Muscle of arm (tissue), 12 donors: ENCODE measurements around the gene C6orf141. TPM values are rescaled to one million over a fixed set of nuclear protein-coding genes. Genes with fewer than 3 reads are reported as not detected.
"Not testable (repeated sequence)": the region's sequence is repeated elsewhere in the genome, so short reads cannot be mapped to it uniquely, and the experiment has no call there.

Experiments
- DNase-seq: peaks from one replicate; pipeline ENCODE4 v3.0.0-alpha.2; 2013
- polyA plus RNA-seq, 12 donors: library from polyadenylated mRNA; unstranded; fragments of 120-200 nt; gene quantifications; one replicate each; pipeline ENCODE4 v1.2.1, GENCODE V29; 2013; ENCODE audit not compliant: insufficient read length in 12 of 12

C6orf141 gene
- polyA plus RNA-seq, 12 donors: 1.4 to 5.7 (median 2.5) TPM; not detected in 2

DNA sequence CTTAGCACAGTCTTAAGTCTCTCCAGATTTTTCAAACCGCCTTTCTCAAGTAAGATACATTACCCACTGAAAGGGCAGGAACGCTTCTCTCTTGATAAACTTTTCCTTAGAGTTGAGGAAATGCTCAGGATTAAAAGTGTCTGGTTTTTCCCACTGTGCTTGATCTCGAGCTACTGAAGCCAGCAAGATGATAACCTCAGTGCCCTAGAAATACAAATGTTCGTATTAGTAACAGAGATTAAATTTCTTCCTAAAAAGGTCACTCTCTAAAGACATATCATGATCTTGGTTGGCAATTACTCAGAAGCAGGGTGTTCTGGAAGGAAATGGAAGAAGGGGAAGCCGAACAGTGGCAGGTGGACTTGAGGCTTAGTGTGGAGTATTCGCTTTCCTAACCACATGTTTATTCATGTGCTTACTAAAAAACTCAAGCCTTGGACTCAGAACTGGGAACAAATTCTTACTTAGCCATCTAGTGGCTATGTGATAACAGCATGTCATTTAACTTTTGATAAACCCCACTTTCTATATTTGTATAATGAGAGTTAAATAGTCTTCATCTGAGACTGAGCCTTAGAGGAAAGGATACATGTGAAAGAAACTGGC lies 20.1 kb downstream of the C6orf141 start:
- no peak for DNase-seq

DNA sequence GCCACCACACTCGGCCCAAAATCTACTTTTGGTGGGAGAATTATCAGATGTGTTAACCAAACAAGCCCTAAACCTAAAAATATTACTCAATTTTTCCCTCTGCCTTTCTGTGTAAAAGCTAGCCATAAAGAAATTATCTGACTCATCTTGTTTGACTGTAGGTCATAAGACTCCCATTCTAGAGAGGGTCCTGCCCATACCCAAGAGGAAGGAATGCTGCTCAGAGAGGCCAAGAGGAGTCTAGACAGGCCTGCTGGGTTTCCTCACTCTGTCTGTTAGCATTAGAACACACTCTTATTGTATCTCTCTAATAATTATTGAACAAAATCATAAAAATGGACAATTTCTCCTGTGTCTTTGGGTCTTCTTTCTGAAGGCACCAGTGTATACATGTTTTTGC lies 26.1 kb downstream of the C6orf141 start:
- no peak for DNase-seq

DNA sequence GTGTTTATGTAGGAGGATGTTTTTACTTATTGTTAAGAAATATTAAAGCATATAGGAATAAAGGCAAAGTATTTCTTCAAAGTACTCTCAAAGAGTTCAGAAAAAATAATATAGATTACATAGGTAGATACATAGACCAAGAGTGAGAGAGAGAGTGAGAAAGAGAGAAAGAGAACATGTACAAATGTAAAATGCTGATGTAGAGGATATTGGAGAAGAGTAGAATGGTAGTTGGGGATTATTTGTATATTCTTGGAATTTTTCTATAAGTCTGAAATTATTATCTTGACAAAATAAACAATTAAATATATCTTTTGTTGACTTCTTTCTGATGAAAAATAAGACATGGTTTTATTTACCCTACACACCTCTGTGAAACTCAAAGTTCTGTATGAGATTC lies 29.2 kb downstream of the C6orf141 start:
- DNase-seq: no peak

DNA sequence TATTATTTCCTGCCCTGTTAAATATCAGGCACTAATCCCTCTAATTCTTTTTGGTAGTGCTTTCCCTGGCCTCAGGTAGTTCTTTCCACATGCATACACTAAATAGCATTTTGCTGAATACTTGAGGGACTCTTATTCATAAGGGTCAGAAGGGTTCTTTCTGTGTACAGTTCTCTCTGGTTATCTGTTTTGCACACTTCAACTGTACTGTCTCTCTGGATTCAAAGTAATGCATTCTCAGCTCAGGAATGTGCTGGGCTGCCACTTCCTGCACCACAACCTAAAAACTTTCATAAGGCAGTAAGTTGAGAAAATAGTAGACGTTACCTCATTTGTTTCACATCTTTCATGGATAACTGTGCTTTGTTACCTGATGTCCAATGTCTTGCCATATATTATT lies 32.1 kb downstream of the C6orf141 start:
- no peak for DNase-seq

DNA sequence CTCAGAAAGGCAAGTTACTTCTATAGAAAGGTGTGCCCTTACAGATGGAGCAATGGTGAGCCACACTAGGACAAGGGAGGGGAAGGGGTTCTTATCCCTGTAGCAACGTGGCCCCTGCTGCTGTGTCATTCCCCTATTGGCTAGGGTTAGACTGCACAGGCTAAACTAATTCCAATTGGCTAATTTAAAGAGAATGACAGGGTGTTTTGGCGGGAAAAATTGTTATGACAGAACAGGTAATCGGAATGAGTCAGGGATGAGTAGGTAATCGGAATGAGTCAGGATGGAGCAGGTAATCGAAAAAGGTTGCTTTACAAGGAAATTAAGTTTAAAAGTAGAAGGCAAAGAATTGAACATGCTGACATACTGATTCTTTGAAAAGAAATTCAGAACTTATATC lies 36.8 kb downstream of the C6orf141 start:
- DNase-seq: not testable (repeated sequence)

Other genes starting within 250 kb of the C6orf141 start
- 10 to 100 TPM in 11 of 12 donors, not detected in 1; 10.0 to 27.3 (median 23.6) TPM for gene MMUT, start 87.4 kb upstream of the C6orf141 start, polyA plus RNA-seq
- gene CENPQ, start 87.3 kb upstream of the C6orf141 start, polyA plus RNA-seq: 10 to 100 TPM in 5 of 12 donors, 1 to 10 TPM in 6, not detected in 1; 7.6 to 13.8 (median 8.7) TPM
- gene GLYATL3, start 50.7 kb upstream of the C6orf141 start, polyA plus RNA-seq: not detected
- gene RHAG, start 86.2 kb downstream of the C6orf141 start, polyA plus RNA-seq: 1 to 10 TPM in 4 of 12 donors, under 1 TPM in 6, not detected in 2; 0.38 to 3.4 (median 0.84) TPM
- under 1 TPM in 1 of 12 donors, not detected in 11; 0.12 TPM for gene CRISP2, start 162.9 kb downstream of the C6orf141 start, polyA plus RNA-seq
- 1 to 10 TPM in 1 of 12 donors, under 1 TPM in 7, not detected in 4; 0.08 to 1.1 (median 0.22) TPM for gene CRISP3, start 193.7 kb downstream of the C6orf141 start, polyA plus RNA-seq
- not detected for gene PGK2, start 236.6 kb downstream of the C6orf141 start, polyA plus RNA-seq